Mesenteric fat pad (tissue), 1 donor: ENCODE results near the gene SLFN12L. TPM values are rescaled to one million over a fixed set of nuclear protein-coding genes. Genes with fewer than 3 reads are reported as not detected.
"Not testable (repeated sequence)": the region's sequence is repeated elsewhere in the genome, so short reads cannot be mapped to it uniquely, and the experiment has no call there.

Experiments
- DNase-seq: peaks from one replicate; pipeline ENCODE4 v3.0.0-alpha.2; 2020; ENCODE audit warnings: low spot score
- long read RNA-seq: library from polyadenylated mRNA; unstranded; transcript quantifications from one replicate; pipeline ENCODE4 v2.0.0, GENCODE V29; 2020
- total RNA-seq: library from RNA; stranded (reverse); fragmentation: NEBNext Ultra II Directional; extraction: Animal tissue kit (Norgen Biotek cat#: 25700); gene quantifications from one replicate; pipeline ENCODE4 v1.2.1, GENCODE V29; 2021
- donor health status: DM: yes; HTN: yes; CAD: no.

SLFN12L gene
- 4.7 TPM for total RNA-seq
- long read RNA-seq, partial matches to known transcripts: 0 of 7 reads
- long read RNA-seq, other reads (novel, unspliced or antisense): 7 of 7 reads

DNA sequence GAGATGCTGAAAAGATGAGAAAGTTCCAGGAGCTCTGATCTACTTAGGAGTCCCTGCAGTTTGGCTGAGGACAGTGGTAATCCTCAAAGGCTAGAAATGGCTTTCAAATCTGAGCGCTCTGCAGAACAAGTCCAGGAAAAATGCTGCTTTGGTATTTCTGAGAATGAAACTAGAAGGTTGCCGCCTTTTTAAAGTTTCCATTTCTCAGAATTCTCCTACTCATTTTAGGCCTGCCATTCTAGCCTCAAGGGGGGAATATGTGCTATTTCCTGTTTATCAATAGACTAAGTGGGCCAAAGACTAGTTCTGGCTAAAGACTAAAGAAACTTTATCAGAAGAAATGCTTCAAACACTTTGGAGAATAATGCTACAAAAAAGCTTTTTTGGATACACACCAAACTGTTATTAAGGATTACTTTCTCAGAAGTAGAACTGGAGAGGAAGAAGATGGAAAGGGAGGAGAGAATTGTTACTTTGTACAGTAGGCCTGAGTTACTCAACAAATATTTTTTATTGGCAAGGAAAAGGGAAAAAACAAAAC is at the start of gene SLFN12L:
Gene SLFN12L, minus strand, starts transcription at position 78 of the 541 bp plus-strand sequence. CDS start 15,314 bp downstream, outside the sequence.
- no peak for DNase-seq

DNA sequence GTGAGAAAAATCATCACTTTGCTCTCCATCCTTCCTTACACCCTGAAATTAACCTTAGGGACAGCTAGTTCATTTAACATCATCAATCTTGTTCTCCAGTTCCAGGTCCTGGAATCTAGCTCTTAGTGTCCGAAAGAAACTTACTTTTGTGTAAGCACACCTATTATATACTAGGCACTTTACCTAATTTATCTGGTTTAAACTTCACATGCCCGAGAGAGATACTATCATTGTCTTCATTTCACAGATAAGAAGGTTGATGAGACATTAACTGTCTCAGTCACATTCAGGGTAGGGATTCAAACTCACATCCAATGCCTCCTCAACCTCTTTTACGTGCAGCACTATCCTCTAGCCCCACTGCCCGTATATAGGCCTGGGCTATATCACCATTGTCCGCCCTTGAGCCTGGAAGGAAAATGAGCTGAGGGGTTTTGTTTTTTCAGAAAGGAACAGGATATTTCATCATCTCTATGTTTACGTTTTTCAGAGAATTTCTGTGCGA is 49.1 kb upstream of the SLFN12L start:
- DNase-seq: no peak

DNA sequence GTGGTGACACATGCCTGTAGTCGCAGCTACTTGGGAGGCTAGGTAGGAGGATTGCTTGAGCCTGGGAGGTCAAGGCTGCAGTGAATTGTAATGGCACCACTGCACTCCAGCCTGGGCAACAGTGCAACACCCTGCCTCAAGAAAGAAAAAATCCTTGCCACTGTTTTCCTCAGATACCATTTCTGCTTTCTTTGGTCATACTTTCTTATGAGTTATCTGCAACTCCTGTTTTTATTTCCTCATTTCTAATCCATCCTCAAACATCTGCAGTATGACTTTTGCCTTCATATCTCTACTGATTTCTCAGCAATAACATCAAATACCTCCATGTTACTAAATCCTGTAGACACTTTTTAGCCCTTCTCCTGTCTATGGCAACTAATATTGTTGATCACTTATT is 46.6 kb upstream of the SLFN12L start:
- no peak for DNase-seq

DNA sequence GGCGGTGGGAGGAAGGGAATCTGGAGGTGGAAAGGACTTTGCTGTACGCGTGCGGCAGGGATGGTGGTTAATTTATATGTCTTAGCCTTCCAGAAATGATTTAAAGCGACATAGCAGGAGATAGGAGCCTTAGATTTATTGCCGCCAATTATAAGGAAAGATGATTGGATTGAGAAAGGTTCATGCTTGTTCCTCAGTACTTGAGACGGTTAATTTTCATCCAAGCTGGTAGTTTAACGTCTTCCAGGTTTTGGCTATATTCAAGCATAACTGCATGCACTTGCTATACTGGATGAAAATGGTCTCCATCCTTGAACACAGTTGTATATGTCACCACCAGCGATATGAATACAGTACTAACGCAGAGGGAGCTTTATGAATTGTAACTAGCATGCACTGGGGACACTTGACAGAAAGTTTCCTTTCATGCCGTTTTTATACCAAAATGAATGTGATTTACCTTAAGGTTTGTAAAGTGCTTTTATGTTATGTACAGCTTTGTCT is 41.5 kb upstream of the SLFN12L start:
- no peak for DNase-seq

DNA sequence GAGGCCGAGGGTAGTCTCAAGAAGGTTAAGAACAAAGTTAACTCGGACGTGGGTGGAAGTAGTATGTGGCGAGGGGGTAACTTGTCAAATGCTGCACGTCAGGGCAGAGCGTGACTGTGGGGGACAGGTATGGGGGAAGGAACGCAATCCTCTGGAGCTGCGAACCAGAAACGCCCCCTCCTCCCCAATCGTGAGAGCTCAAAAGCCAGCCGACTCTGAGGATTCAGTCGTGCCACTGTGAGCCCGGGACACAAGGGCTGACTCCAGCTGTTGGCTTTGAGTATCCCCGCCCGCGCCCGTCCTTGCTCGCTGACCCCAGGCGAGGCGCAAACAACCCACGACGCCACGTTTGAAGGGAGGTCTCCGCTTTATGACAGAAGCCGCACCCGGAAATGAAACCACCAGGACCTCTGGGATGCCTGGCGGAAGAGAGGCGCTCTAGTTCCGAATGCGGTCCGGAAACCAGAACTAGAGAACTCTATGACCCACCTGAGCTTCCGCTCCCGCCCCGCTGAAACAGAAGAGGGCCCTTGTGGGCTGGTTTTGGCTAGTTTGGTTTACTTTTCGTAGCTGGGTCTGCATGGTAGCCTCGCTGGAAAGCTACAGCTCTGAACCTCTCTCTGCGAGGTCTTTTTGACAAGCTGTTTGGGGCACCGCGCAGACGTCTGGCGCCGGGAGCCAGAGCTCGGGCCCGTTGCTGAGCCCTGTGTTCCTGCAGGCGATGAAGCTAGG is 40.9 kb upstream of the SLFN12L start, which contains the start of gene PEX12:
Gene PEX12, minus strand, starts transcription at position 375 of the 732 bp plus-strand sequence. CDS start 550 bp downstream, outside the sequence.
- peak; percentile 93 for DNase-seq

DNA sequence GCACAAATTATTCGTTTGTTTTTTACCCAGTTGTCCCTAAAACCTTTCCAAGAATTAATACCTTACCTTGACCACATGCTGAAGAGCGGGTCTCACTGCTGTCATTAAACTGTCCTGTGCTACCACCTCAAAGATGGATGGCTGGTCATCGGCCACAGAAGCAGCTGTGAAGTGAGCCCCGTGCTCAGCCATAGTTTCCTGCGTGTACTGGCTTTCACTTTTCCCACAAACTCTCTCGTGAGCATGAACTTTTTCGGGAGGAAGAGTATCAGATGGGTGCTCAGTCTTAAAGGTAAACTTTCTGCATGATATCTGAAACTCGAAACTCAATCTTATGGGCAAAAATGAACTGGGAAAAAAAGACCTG is 40.3 kb upstream of the SLFN12L start:
- no peak for DNase-seq

DNA sequence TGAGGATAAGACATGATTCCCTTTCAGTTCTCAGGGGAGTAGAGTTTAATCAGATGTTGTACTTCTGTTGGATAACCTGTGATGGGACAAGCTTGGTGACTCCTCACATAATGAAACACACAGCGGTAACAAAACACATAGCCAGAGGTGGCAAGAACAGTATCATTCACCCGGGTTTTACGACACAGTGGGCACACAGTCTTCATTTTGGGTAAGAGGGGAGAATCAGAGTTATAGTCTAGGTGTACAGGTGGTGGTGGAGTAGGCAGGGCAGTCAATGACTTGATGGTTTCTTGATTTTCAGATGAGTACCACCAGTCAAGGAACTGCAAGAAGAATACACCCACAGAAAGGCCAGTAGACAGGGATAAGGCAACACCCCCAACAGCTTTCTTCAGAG is 38.3 kb upstream of the SLFN12L start:
- DNase-seq: no peak

DNA sequence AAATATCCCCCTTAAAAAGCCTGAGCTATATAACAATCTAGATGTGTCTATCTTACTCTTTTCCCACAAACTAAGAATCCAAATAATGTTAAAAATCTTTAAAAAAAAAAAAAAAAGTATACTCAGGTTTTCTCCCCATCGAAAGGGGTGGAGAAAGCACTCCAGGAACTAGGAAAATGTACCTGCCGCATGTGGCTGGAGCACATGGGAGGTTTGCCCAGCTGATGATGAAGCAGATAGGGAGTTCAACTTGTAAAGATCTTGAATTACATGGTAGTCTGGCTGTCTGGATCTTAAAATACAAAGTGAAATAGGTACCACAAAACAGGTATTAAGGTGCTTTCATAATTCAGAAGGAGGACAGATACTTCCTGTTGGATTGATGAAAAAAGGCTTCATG is 31.9 kb upstream of the SLFN12L start:
- no peak for DNase-seq

DNA sequence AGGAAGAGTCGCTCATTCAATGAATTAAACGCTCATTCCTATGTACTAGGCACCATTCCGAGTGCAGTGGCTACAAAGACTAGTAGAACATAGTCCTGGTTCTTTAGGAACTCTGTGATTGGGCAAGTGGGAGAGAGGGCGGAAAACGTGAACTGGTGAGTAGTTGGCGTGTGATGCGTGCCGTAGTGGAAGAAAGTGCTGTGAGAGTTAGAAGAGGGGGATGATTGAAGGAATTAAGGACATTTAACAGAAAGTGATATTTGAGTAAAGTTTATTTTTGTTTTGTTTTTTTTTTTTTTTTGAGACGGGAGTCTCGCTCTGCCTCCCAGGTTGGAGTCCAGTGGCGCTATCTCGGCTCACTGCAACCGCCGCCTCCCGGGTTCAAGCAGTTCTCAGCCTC is 31.1 kb upstream of the SLFN12L start:
- DNase-seq: no peak

DNA sequence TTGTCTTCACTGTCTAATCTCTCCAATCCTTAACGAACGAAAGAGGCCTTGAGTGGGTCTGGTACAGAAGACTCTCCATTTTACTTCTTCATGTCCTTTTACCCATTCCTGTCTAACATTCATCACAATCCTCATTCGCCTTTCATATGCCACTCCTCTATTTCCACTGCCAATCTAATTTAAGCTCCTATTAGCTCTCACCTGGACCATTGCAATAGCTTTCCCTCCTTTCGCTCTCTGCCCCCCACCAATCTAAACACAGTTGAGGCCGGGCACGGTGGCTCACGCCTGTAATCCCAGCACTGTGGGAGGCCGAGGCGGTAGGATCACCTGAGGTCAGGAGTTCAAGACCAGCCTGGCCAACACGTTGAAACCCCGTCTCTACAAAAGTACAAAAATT is 29.5 kb upstream of the SLFN12L start:
- DNase-seq: no peak

DNA sequence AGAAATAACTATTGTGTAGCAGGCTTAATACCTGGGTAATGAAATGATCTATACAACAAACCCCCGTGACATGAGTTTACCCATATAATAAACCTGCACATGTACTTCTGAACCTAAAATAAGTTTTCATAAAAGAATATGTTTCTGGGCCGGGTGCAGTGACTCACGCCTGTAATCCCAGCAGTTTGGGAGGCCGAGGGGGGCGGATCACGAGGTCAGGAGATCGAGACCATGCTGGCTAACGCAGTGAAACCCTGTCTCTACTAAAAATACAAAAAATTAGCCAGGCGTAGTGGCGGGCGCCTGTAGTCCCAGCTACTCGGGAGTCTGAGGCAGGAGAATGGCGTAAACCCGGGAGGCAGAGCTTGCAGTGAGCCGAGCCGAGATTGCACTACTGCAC is 25.7 kb upstream of the SLFN12L start:
- not testable (repeated sequence) for DNase-seq

DNA sequence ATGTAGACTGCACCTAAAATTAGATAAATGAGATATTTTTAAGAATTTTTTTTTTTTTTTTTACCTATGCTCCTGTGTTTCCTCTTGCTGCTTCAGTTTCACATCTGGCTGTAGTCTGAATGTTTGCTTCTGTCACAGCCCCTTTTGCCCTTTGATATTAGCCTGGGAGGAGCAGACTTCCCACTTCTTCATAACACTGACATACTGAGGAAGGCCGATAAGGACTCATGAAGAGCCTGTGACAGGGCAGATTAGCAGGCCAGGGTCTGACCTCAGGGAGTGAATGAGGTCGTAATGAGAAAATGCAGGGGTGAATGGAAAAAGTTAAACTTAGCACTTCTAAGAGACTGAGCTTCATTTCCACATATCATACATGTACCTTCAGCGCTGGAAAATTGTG is 23.2 kb upstream of the SLFN12L start, which contains the start of gene SLFN14:
Gene SLFN14, minus strand, starts transcription at position 117 of the 400 bp plus-strand sequence. CDS start 2,757 bp downstream, outside the sequence.
- no peak for DNase-seq

DNA sequence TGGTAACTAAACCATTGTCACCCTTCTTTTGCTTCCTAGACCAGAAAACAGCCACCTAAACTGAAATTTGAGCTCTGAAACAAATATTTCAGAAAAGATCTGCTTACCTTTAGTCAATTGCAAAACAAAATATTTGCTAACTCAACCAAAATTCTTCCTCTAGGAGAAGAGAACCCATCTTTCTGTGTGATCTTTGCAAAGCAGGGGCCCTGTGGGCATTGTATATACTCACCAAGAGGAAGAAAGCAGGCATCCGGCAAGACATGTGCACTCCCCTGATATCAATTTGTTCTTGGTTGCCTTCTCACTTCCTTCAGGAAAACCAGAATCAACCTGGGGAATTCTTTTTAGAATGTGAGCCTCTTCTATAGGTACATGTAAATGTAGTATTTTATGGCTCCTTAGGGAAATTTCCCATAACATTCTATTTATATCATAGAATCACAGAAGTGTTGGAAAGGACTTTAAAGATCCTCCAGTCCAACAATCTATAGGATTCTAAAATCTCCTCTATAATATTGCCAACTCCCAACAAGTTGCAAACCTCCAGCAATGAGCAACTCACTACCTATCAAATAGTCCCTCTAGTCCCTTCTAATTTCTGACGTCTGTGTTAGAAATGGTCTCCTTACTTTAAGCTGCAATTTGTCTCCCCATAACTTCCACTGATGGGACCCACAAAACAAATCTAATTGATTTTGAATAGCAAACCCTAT is 22.2 kb upstream of the SLFN12L start:
- no peak for DNase-seq

DNA sequence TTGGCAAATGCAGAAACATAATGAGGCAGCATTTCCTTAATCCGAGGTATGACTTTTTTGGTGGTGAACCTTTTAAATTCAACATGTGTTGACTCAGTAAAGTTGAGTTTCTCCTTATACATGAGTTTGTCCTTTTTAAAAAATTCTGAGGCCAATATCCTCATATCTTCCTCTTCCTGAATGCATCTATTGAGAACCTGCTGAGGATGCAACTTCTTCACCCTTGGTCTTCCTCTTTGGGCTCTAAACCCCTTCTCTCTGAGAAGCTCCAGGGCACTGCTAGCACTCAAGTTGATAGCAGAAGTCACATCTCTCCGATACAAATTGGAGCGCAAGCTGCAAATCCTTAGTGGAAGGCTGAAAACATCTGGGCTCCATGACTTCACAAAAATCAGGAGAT is 19.9 kb upstream of the SLFN12L start:
- DNase-seq: no peak

DNA sequence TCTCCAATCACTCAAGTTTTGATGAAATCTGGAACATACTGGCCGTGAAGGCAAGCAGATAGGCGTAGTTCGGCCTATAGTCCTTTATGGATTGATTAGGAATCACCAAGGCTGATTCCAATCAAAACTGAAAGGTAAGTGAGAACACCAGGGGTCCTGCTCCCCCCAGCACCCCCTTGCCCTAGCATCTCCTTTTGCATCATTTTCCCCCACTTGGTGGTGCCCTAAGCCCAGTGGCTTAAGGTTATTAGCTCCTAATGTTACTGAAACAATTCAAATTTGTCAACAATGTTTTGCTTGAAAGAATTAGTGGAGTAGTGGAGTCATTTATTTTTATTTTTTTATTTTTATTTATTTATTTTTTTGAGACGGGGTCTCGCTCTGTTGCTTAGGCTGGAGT is 18.2 kb upstream of the SLFN12L start:
- no peak for DNase-seq

DNA sequence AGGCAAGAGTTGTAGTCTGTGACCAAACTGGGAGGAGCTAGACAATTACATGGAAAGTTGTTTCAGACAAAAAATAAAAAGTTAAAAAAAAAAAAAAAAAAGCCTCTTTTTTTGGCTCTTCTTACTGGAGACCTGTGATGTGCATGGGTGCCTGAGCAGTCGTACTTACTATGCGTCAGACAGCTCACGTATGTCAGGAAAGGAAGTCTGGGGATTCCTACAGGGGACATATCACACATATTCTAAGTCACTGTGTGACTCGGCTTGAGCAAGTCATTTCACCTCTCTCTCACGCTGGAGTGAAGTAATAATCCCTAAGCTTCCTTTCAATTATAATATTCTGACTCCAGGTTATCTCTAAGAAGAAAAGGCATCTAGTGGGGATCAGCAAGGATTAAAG is 17.2 kb upstream of the SLFN12L start:
- DNase-seq: no peak

DNA sequence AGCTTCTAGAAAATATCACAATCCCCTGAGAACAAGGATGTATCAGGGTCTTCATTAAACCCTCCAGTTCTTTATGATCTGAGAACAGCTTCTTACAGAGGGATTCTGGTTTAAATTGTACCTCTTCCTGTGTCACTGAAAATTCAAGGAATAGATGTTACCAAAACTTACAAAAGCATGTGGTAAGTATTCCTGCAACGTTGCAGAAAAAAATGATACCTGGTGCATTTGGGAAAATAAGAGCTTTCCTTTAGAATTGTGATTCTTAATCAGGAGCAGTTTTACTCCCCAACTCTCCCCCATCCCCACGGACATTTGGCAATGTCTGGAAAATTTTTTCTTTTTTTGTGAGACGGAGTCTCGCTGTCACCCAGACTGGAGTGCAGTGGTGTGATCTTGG is 15.8 kb upstream of the SLFN12L start:
- no peak for DNase-seq

DNA sequence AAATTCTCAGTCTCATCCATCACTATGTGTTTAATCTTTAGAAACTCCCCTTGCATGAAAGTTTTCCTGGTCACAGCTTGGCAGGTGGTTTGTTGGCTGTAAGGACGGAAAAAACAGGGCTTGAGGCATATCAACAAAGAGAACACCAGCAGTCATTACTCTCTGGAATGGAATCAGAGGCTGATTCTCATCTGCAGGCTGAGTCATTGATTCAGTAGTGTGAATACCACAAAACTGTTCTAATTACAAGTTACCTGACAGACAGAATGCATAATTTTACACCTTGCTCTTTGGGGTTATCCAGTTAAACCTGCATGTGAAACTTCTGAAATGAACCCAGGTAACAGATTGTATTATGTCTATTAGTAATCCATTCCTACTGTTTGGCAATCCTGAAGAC is 11.5 kb upstream of the SLFN12L start:
- DNase-seq: no peak

DNA sequence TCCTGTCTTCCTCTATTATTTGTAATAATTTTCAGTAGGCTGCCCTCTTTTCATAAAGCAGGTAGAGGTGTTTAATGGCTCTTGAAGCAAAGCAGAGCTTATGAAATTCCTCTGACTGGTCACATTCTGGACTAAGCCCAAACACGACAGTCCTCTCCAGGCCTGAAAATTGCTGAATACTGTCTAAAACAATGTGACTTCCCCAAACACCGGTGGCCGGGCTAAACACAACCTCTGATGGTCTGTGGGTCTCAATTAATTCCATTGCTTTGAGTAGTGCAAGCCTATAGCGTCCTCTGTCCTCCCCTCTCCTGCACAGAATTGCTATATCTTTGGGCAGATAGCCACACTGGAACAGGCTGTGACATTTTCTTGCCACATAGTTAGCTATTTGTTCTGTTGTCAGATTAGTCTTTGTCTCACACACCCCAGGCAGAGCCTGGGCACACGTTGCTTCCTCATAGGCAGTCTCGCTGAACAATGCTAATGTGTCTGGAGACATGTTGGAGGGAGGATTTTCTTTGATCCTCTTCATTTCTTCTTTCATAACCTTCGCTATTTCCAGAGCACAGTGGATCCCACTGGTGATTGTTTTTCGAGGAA is 10.8 kb upstream of the SLFN12L start:
- DNase-seq: no peak

DNA sequence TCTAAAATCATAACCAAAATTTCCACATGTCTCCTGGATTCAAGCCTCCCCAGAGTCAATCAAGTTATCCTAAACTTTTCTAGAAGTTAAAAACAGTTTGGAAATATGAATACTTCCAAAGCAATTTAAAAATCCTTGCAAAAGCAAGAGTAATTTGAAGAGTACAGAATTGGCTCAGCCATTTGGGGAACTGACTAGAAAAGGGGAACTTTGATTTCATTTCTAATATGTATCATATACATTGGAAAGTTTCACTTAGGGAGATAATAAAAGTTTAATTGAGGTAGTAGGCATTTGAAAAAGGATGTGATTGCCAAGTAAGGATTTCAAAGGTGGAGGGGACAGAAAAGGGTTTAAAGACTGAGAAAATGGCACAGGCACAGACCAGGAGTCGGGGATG is 9.0 kb upstream of the SLFN12L start:
- no peak for DNase-seq

DNA sequence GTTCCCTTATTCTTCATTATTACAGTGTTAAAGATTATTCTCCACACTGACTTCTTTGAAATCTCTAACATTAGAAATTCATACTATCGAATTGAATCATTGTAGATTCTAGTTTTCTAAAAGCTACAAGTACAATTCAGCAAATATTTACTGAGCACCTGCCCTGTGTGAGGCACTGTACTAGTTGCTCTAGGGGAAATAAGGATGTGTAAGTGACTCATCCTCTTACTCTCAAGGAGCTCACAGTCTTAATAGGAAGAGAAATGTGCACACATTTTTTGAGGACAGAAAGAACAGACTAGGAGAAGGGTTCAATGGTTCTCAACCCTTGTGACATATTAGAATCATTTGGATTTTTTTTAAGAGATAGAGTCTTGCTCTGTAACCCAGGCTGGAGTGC is 7.7 kb upstream of the SLFN12L start:
- DNase-seq: no peak
